ENCODE data around the gene FGFR4. TPM values are rescaled to one million over a fixed set of nuclear protein-coding genes. Genes with fewer than 3 reads are reported as not detected.

Gene FGFR4
- total and polyA plus RNA-seq, 7 donors: 1.6 to 6.5 (median 3.5) TPM

GRCh38 chr5:177098120-177098469 is 11.4 kb downstream of the FGFR4 start:
- DNase-seq: peak in 1 of 2 donors; percentile 46
- peaks cover 5% of the 10 kb centered on the region for H3K4me1 ChIP-seq
- TF ChIP-seq CTCF (IDR thresholded peaks at IDR 0.05): no peak
- intact Hi-C loops (cut with DNase I): no loop called here
- H3K9me3 ChIP-seq: no peaks in the 10 kb centered on the region
- 53 to 60% (median 58%) methylated on average over 6 of the region's 6 CpGs for WGBS, 3 donors
- peaks cover 0 to 17% (median 2%) of the 10 kb centered on the region in 3 donors for H3K27me3 ChIP-seq (ENCODE audit: insufficient read depth in 3 of 3, low read length in 2 of 3)
- no peak overlapping the region for H3K4me3 ChIP-seq
- ATAC-seq: no peak
- no peaks in the 10 kb centered on the region for H3K36me3 ChIP-seq (ENCODE audit: insufficient read depth in 1 of 2, low read depth in 1 of 2)
- H3K27ac ChIP-seq: no peak overlapping the region

GRCh38 chr5:177098470-177099141 is 11.9 kb downstream of the FGFR4 start:
- Histone ChIP-seq H3K4me3 (no peak overlapping the region), H3K27ac (peak overlapping the region; percentile 4), H3K36me3 (ENCODE audit: insufficient read depth in 1 of 2, low read depth in 1 of 2) (no peaks in the 10 kb centered on the region), H3K9me3 (no peaks in the 10 kb centered on the region), H3K4me1 (peaks cover 5% of the 10 kb centered on the region), H3K27me3 (ENCODE audit: insufficient read depth in 3 of 3, low read length in 2 of 3) (peaks cover 0 to 14% (median 2%) of the 10 kb centered on the region in 3 donors)
- intact Hi-C loops (cut with DNase I): no loop called here
- no peak for TF ChIP-seq CTCF (IDR thresholded peaks at IDR 0.05)
- ATAC-seq (peak; percentile 60 to 79 (median 64)), DNase-seq (peak in 1 of 2 donors; percentile 71)
- WGBS, 3 donors: 33 to 41% (median 37%) methylated on average over 15 to 18 of the region's 18 CpGs

GRCh38 chr5:177099422-177100093 is 12.8 kb downstream of the FGFR4 start:
- no peak overlapping the region for H3K27ac ChIP-seq
- no peaks in the 10 kb centered on the region for H3K36me3 ChIP-seq (ENCODE audit: insufficient read depth in 1 of 2, low read depth in 1 of 2)

GRCh38 chr5:177100714-177101121 is 14.0 kb downstream of the FGFR4 start:
- peaks cover 5% of the 10 kb centered on the region for H3K4me1 ChIP-seq
- peaks cover 0 to 26% (median 2%) of the 10 kb centered on the region in 3 donors for H3K27me3 ChIP-seq (ENCODE audit: insufficient read depth in 3 of 3, low read length in 2 of 3)
- no peak for TF ChIP-seq CTCF (IDR thresholded peaks at IDR 0.05)
- ATAC-seq (peak in 1 of 4 donors; percentile 32), DNase-seq (no peak)
- no peak overlapping the region for H3K4me3 ChIP-seq
- 37 to 59% (median 42%) methylated on average over 5 to 6 of the region's 6 CpGs for WGBS, 3 donors
- H3K27ac ChIP-seq: no peak overlapping the region
- H3K9me3 ChIP-seq: no peaks in the 10 kb centered on the region
- H3K36me3 ChIP-seq (ENCODE audit: insufficient read depth in 1 of 2, low read depth in 1 of 2): no peaks in the 10 kb centered on the region
- intact Hi-C loops (cut with DNase I): no loop called here

More at GRCh38 chr5:177099422-177100093, 12.8 kb downstream of the FGFR4 start:
- intact Hi-C loops (cut with DNase I): no loop called here
- ATAC-seq (no peak), DNase-seq (no peak)
- Histone ChIP-seq H3K4me1 (peaks cover 5% of the 10 kb centered on the region), H3K9me3 (no peaks in the 10 kb centered on the region), H3K27me3 (ENCODE audit: insufficient read depth in 3 of 3, low read length in 2 of 3) (peaks cover 0 to 21% (median under 1%) of the 10 kb centered on the region in 3 donors), H3K4me3 (no peak overlapping the region)
- 62 to 71% (median 62%) methylated on average over 13 of the region's 13 CpGs for WGBS, 3 donors
- no peak for TF ChIP-seq CTCF (IDR thresholded peaks at IDR 0.05)

Measured in psoas muscle (tissue), 8 donors.